Heart left ventricle (tissue), 13 donors: ENCODE results near the gene JCHAIN.

Experiments used
- CTCF ChIP-seq, 12 donors: fragments of 200-600 bp; sonication (generic) in 4 of 12; IDR thresholded peaks; one replicate each; pipeline versions ENCODE4 v1.5.0 to v1.8.0; 2018 to 2022; ENCODE audit warnings: antibody characterized with exemption in 12 of 12, mild to moderate bottlenecking in 5 of 12
- POLR2A ChIP-seq, 2 donors: fragments of 450-650 bp; IDR thresholded peaks; one replicate each; pipeline ENCODE4 v1.6.1; 2017; ENCODE audit warnings: antibody characterized with exemption in 2 of 2, mild to moderate bottlenecking in 2 of 2, moderate library complexity in 2 of 2
- donor health status: ischemic (EF 13 %, LVEDD 7.1; RV severe dilation, severe dysfunction).
- donor health status: DM: no; HTN: yes; CAD: no.
- donor health status: DM: no; HTN: no; CAD: no.
- donor health status: ischemic (EF 25% LVEDD 6.9; RV normal size, moderate dysfunction).
- donor health status: ischemic (EF 25% LVEDD 5.7; RV mildly dilated, moderate dysfunction).
- donor health status: ischemic (EF 35%, LVEDD 5.7; RV mildly dilated, moderate dysfunction).
- donor health status: nonischemic (EF 11% LVEDD 7.7; RV severe dilation, severe dysfunction).
- donor health status: DM: yes; HTN: yes; CAD: no.
- donor health status: PGD.
- donor health status: ischemic (EF 29% LVEDD 5.4; RV normal size, mild dysfunction).
- donor health status: nonischemic (EF 23%, LVEDD 6.1; RV moderate dilation, normal function).

- TF ChIP-seq CTCF (IDR thresholded peaks at IDR 0.05) (no peak), POLR2A (IDR thresholded peaks at IDR 0.05) (no peak)
These were observed 4.8 kb upstream of the JCHAIN start for GRCh38 chr4:70671091-70671490.
